K562 (cell line): ENCODE results near the gene TBC1D20. TPM values are rescaled to one million over a fixed set of nuclear protein-coding genes. Genes with fewer than 3 reads are reported as not detected.

ENCODE experiments used
- ARID1B ChIP-seq: fragments of 450-650 bp; IDR thresholded peaks from 2 replicates; pipeline ENCODE4 v1.6.1; 2016; ENCODE audit warnings: antibody characterized with exemption, mild to moderate bottlenecking, inconsistent platforms
- C11orf30 ChIP-seq: fragments of 450-650 bp; IDR thresholded peaks from 2 replicates; pipeline ENCODE4 v1.6.1; 2016; ENCODE audit warnings: low read depth, mild to moderate bottlenecking
- COPS2 ChIP-seq: fragments of 450-650 bp; conservative IDR thresholded peaks from 2 replicates; pipeline ENCODE4 v1.6.1; 2016; ENCODE audit warnings: mild to moderate bottlenecking, moderate library complexity
- HNRNPLL ChIP-seq: fragments of 200-400 bp; formaldehyde crosslinking; IDR thresholded peaks from 2 replicates; pipeline ENCODE4 v1.6.1; 2017; ENCODE audit warnings: low read length, low read depth, mild to moderate bottlenecking; ENCODE audit not compliant: poor library complexity, severe bottlenecking
- KAT8 ChIP-seq: fragments of 450-650 bp; IDR thresholded peaks from 2 replicates; pipeline ENCODE4 v1.6.1; 2016; ENCODE audit warnings: low read depth, mild to moderate bottlenecking
- MIER1 ChIP-seq: fragments of 450-650 bp; IDR thresholded peaks from 2 replicates; pipeline ENCODE4 v1.6.1; 2016; ENCODE audit warnings: antibody characterized with exemption, mild to moderate bottlenecking, low read depth
- NFE2L1 ChIP-seq: fragments of 450-650 bp; IDR thresholded peaks from 2 replicates; pipeline ENCODE4 v1.6.1; 2016; ENCODE audit warnings: missing genetic modification characterization, low read depth, mild to moderate bottlenecking, missing compliant biosample characterization, moderate library complexity, borderline replicate concordance
- NFRKB ChIP-seq: fragments of 450-650 bp; IDR thresholded peaks from 2 replicates; pipeline ENCODE4 v1.6.1; 2016; ENCODE audit warnings: low read depth
- NR2F6 ChIP-seq: fragments of 450-650 bp; formaldehyde crosslinking; IDR thresholded peaks from 2 replicates; pipeline ENCODE4 v1.4.0; 2020; ENCODE audit warnings: mild to moderate bottlenecking
- NR3C1 ChIP-seq: sonication (generic); formaldehyde crosslinking; IDR thresholded peaks from 2 replicates; pipeline ENCODE4 v1.8.1; 2022; ENCODE audit warnings: missing genetic modification reagents
- POLR2B ChIP-seq: fragments of 450-650 bp; IDR thresholded peaks from 2 replicates; pipeline ENCODE4 v1.6.1; 2018; ENCODE audit warnings: low read depth; ENCODE audit not compliant: partially characterized antibody
- RBM15 ChIP-seq: fragments of 200-400 bp; formaldehyde crosslinking; IDR thresholded peaks from 2 replicates; pipeline ENCODE4 v1.6.1; 2018; ENCODE audit warnings: mild to moderate bottlenecking, low read length, moderate library complexity; ENCODE audit not compliant: insufficient read depth
- SMAD1 ChIP-seq: fragments of 150-350 bp; IDR thresholded peaks from 2 replicates; pipeline ENCODE4 v1.6.1; 2014; ENCODE audit warnings: low read length, low read depth; ENCODE audit not compliant: partially characterized antibody
- TAL1 ChIP-seq: fragments of 450-650 bp; IDR thresholded peaks from 2 replicates; pipeline ENCODE4 v1.6.1; 2016; ENCODE audit warnings: mild to moderate bottlenecking
- TCF7 ChIP-seq: sonication (generic); IDR thresholded peaks from 2 replicates; pipeline ENCODE4 v1.6.1; 2016; ENCODE audit warnings: antibody characterized with exemption, borderline replicate concordance
- ZNF146 ChIP-seq: IDR thresholded peaks from one replicate; pipeline ENCODE4 v1.6.1; 2018; ENCODE audit warnings: missing compliant biosample characterization; ENCODE audit not compliant: unreplicated experiment
- ZNF239 ChIP-seq: fragments of 250-450 bp; sonication (Bioruptor Pico); IDR thresholded peaks from 2 replicates; pipeline ENCODE4 v1.4.0; 2020; ENCODE audit warnings: mild to moderate bottlenecking
- ZNF316 ChIP-seq: fragments of 450-650 bp; IDR thresholded peaks from 2 replicates; pipeline ENCODE4 v1.6.1; 2016
- ZNF445 ChIP-seq: fragments of 250-450 bp; sonication (Bioruptor Pico); IDR thresholded peaks from 2 replicates; pipeline ENCODE4 v1.4.0; 2020; ENCODE audit warnings: low read depth, mild to moderate bottlenecking, moderate library complexity
- ZNF707 ChIP-seq: fragments of 250-450 bp; sonication (Bioruptor Pico); conservative IDR thresholded peaks from 2 replicates; pipeline ENCODE4 v1.8.0; 2022; ENCODE audit warnings: inconsistent platforms, mild to moderate bottlenecking, moderate library complexity
- polyA plus RNA-seq, 8 experiments: library from polyadenylated mRNA; depleted of rRNA in 4 of 8; stranded (reverse) in 5 of 8; unstranded in 3 of 8; fragments of >200 nt; fragmentation: Nextera tagmentation in 2 of 8; fragmentation: Illumina TruSeq in 1 of 8; extraction: Ambion mirVana in 2 of 8; extraction: Trizol in 1 of 8; gene quantifications; 2 replicates each; pipeline versions ENCODE4 v1.2.1 to v1.2.3, GENCODE V29; 2011 to 2014; ENCODE audit warnings: inconsistent platforms in 1 of 8, missing spikeins in 1 of 8
- total RNA-seq, 7 experiments: library from RNA; depleted of rRNA in 6 of 7; stranded (reverse); fragments of >200 nt in 6 of 7; fragmentation: Illumina TruSeq in 2 of 7; extraction: Trizol in 2 of 7; gene quantifications; 2 replicates each; pipeline versions ENCODE4 v1.2.1 to v1.2.3, GENCODE V29; 2011 to 2021; ENCODE audit warnings: low replicate concordance in 1 of 7
- TF ChIP-seq, protein P1 (sequence below): fragments of 450-650 bp; IDR thresholded peaks from 2 replicates; pipeline ENCODE4 v1.6.1; 2017; ENCODE audit warnings: antibody characterized with exemption, mild to moderate bottlenecking
- TF ChIP-seq, protein P2 (sequence below): sonication (generic); formaldehyde crosslinking; IDR thresholded peaks from 2 replicates; pipeline ENCODE4 v1.5.0; 2020; ENCODE audit warnings: missing genetic modification reagents
- TF ChIP-seq, protein P3 (sequence below): fragments of 250-450 bp; sonication (Bioruptor Pico); IDR thresholded peaks from 2 replicates; pipeline ENCODE4 v1.4.0; 2020; ENCODE audit warnings: mild to moderate bottlenecking, moderate library complexity, borderline replicate concordance

TBC1D20 gene
- total and polyA plus RNA-seq, 9 of the 15 experiments (the other 6 are each of a cell fraction or from before 2014, with no cell fraction given) = 7.0 to 25.3 (median 15.1) TPM

DNA sequence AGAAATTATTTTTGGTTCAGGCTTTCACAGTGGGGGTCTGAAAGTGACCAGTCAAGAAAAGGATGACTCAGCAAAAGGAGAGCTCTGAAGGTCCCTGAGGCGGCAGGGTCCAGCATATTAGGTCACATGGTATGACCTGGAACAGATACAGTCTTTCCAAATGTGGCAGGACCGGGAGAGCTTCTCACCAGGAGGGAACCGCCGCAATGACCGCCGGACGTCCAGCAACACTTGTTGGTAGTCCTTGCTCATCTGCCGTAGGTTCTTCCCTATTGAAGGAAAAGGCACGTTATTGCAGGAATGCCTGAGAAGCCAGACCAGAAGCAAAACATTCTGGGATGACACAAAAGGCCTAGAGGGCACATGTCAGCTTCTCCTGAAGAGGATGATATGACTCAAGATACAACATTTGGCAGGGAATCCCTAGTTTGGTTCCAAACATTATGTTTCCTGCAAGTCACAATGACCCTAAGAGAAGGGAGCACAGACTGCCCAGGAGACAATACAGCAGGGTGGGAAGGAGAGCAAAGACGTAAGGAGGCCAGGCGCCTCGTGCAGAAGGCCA is 17.4 kb downstream of the TBC1D20 start (continued):
- TF ChIP-seq, protein P1, sequence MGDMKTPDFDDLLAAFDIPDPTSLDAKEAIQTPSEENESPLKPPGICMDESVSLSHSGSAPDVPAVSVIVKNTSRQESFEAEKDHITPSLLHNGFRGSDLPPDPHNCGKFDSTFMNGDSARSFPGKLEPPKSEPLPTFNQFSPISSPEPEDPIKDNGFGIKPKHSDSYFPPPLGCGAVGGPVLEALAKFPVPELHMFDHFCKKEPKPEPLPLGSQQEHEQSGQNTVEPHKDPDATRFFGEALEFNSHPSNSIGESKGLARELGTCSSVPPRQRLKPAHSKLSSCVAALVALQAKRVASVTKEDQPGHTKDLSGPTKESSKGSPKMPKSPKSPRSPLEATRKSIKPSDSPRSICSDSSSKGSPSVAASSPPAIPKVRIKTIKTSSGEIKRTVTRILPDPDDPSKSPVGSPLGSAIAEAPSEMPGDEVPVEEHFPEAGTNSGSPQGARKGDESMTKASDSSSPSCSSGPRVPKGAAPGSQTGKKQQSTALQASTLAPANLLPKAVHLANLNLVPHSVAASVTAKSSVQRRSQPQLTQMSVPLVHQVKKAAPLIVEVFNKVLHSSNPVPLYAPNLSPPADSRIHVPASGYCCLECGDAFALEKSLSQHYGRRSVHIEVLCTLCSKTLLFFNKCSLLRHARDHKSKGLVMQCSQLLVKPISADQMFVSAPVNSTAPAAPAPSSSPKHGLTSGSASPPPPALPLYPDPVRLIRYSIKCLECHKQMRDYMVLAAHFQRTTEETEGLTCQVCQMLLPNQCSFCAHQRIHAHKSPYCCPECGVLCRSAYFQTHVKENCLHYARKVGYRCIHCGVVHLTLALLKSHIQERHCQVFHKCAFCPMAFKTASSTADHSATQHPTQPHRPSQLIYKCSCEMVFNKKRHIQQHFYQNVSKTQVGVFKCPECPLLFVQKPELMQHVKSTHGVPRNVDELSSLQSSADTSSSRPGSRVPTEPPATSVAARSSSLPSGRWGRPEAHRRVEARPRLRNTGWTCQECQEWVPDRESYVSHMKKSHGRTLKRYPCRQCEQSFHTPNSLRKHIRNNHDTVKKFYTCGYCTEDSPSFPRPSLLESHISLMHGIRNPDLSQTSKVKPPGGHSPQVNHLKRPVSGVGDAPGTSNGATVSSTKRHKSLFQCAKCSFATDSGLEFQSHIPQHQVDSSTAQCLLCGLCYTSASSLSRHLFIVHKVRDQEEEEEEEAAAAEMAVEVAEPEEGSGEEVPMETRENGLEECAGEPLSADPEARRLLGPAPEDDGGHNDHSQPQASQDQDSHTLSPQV = 0 out of 2 replicates have a peak, but pooled peaks have one; percentile 22
- TF ChIP-seq NR2F6 = no peak
- TF ChIP-seq NFE2L1 (tag) = peak; percentile 78
- TF ChIP-seq TAL1 = no peak
- peak; percentile 98 for TF ChIP-seq C11orf30
- TF ChIP-seq ARID1B = peak; percentile 24; the same call in 1 of the 2 replicates
- TF ChIP-seq, protein P2, sequence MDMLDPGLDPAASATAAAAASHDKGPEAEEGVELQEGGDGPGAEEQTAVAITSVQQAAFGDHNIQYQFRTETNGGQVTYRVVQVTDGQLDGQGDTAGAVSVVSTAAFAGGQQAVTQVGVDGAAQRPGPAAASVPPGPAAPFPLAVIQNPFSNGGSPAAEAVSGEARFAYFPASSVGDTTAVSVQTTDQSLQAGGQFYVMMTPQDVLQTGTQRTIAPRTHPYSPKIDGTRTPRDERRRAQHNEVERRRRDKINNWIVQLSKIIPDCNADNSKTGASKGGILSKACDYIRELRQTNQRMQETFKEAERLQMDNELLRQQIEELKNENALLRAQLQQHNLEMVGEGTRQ = no peak
- TF ChIP-seq TCF7 = no peak
- TF ChIP-seq ZNF316 = peak; percentile 99
- no peak for TF ChIP-seq COPS2
- no peak for TF ChIP-seq RBM15
- TF ChIP-seq ZNF146 = no peak
- no peak for TF ChIP-seq MIER1
- no peak for TF ChIP-seq NFRKB
- TF ChIP-seq ZNF707 (CRISPR knock-in tag) = no peak
- TF ChIP-seq ZNF445 (CRISPR knock-in tag) = no peak
- no peak for TF ChIP-seq HNRNPLL
- TF ChIP-seq NR3C1 (CRISPR knock-in tag) = no peak
- TF ChIP-seq ZNF239 (CRISPR knock-in tag) = no peak
- no peak for TF ChIP-seq KAT8
- TF ChIP-seq POLR2B = no peak
- TF ChIP-seq, protein P3, sequence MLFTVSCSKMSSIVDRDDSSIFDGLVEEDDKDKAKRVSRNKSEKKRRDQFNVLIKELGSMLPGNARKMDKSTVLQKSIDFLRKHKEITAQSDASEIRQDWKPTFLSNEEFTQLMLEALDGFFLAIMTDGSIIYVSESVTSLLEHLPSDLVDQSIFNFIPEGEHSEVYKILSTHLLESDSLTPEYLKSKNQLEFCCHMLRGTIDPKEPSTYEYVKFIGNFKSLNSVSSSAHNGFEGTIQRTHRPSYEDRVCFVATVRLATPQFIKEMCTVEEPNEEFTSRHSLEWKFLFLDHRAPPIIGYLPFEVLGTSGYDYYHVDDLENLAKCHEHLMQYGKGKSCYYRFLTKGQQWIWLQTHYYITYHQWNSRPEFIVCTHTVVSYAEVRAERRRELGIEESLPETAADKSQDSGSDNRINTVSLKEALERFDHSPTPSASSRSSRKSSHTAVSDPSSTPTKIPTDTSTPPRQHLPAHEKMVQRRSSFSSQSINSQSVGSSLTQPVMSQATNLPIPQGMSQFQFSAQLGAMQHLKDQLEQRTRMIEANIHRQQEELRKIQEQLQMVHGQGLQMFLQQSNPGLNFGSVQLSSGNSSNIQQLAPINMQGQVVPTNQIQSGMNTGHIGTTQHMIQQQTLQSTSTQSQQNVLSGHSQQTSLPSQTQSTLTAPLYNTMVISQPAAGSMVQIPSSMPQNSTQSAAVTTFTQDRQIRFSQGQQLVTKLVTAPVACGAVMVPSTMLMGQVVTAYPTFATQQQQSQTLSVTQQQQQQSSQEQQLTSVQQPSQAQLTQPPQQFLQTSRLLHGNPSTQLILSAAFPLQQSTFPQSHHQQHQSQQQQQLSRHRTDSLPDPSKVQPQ (CRISPR knock-in tag) = no peak
- TF ChIP-seq SMAD1 = no peak
